ENCODE data around the gene UNC45A.

DNA sequence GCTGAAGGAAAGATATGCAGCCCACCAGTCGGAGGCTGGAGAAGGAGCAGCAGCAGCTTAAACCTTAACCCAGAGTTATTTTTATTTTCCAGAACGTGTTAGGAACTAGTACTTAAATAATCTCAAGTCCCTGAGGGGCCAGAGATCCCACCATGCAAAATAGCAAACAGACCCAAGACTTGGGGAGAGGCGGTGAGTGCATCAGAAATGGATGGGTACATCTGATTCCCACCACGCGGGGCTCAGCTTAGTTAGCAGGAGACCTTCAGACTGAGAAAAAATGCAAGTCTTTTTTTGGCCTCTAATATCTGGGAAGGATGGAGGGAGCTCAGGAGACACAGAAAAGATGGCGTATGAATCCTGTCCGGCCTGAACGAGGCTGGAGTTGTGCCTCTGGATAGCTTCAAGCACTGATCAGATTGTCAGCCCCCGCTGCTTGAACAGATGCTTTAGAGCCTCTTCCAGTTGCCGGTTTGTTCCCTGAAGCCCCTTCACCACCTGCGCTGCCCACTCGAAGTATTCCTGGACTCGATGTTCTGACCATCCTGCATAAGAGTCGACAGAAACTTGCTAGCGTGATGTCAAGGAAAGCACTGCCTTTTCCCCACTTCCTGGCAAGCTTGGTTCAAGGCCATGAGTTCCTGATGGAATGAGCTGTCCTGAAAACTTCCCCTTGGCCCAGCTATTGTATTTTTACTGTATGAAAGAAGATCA is 4.1 kb upstream of the UNC45A start:
- TF ChIP-seq, protein P1, sequence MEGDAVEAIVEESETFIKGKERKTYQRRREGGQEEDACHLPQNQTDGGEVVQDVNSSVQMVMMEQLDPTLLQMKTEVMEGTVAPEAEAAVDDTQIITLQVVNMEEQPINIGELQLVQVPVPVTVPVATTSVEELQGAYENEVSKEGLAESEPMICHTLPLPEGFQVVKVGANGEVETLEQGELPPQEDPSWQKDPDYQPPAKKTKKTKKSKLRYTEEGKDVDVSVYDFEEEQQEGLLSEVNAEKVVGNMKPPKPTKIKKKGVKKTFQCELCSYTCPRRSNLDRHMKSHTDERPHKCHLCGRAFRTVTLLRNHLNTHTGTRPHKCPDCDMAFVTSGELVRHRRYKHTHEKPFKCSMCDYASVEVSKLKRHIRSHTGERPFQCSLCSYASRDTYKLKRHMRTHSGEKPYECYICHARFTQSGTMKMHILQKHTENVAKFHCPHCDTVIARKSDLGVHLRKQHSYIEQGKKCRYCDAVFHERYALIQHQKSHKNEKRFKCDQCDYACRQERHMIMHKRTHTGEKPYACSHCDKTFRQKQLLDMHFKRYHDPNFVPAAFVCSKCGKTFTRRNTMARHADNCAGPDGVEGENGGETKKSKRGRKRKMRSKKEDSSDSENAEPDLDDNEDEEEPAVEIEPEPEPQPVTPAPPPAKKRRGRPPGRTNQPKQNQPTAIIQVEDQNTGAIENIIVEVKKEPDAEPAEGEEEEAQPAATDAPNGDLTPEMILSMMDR (IDR thresholded peaks at IDR 0.05; ENCODE audit: control extremely low read depth in 1 of 3, insufficient read depth in 1 of 3, low read depth in 1 of 3, low read length in 3 of 3) = no peak
- TF ChIP-seq POLR2A (IDR thresholded peaks at IDR 0.05; ENCODE audit: control extremely low read depth in 1 of 2, low read depth in 2 of 2, low read length in 2 of 2) (no peak), CHD2 (IDR thresholded peaks at IDR 0.05; ENCODE audit: low read length) (no peak)
